SK-N-SH (cell line): Measurements from ENCODE around the gene UBE4B. TPM values are rescaled to one million over a fixed set of nuclear protein-coding genes. Genes with fewer than 3 reads are reported as not detected.

Source experiments
- polyA plus RNA-seq, 3 experiments: library from polyadenylated mRNA; depleted of rRNA; stranded (reverse); fragments of >200 nt; gene quantifications; 2 replicates each; pipeline ENCODE4 v1.2.3, GENCODE V29; 2012
- small RNA-seq, 7 experiments: library from RNA; depleted of rRNA; stranded (forward); fragments of <200 nt; gene quantifications; one replicate each; pipeline ENCODE3, GENCODE V24; 2012

The UBE4B gene
- polyA plus RNA-seq, 1 of the 3 experiments (the other 2 are of a cell fraction): 19.1 TPM

Small RNA genes within 50 kb of the gene (small RNA-seq; reads per million reads assigned to genes)
- gene MIR1273D (0 reads per million in 7 experiments), gene RNU6-828P (0 to 0.20 (median 0) reads per million in 7 experiments)

Other genes with a start within 250 kb of the UBE4B start
- gene CLSTN1, start 209.0 kb upstream of the UBE4B start, polyA plus RNA-seq (2012; rRNA removed): 23.1 and 59.6 TPM in 2 replicates
- 40.2 and 57.6 TPM in 2 replicates for gene CTNNBIP1, start 122.7 kb upstream of the UBE4B start, polyA plus RNA-seq (2012; rRNA removed)
- 9.6 and 10.2 TPM in 2 replicates for gene LZIC, start 89.6 kb upstream of the UBE4B start, polyA plus RNA-seq (2012; rRNA removed)
- 7.0 and 8.7 TPM in 2 replicates for gene NMNAT1, start 89.5 kb upstream of the UBE4B start, polyA plus RNA-seq (2012; rRNA removed)
- 1.3 and 2.5 TPM in 2 replicates for gene RBP7, start 35.7 kb upstream of the UBE4B start, polyA plus RNA-seq (2012; rRNA removed)
- 6.8 and 8.8 TPM in 2 replicates for gene KIF1B, start 177.6 kb downstream of the UBE4B start, polyA plus RNA-seq (2012; rRNA removed)